Measurements from ENCODE around the gene DSCAML1.

Gene DSCAML1

GRCh38 chr11:117484156-117484555 lies 312.9 kb downstream of the DSCAML1 start:
- no peak overlapping the region for H2AFZ ChIP-seq (ENCODE audit: low read length)
- no peaks in the 10 kb centered on the region for H3K9me3 ChIP-seq (ENCODE audit: low read length)
- no peak overlapping the region for H3K4me3 ChIP-seq (ENCODE audit: low read depth, low read length, poor library complexity, severe bottlenecking)
- no peaks in the 10 kb centered on the region for H3K4me1 ChIP-seq (ENCODE audit: insufficient read depth, low read length, severe bottlenecking)
- no peaks in the 10 kb centered on the region for H3K36me3 ChIP-seq (ENCODE audit: insufficient read depth, low read length)
- H3K79me2 ChIP-seq (ENCODE audit: insufficient read depth, low read length), result no peaks in the 10 kb centered on the region
- no peaks in the 10 kb centered on the region for H3K27me3 ChIP-seq (ENCODE audit: insufficient read depth, low read length)
- no peak overlapping the region for H3K27ac ChIP-seq (ENCODE audit: low read depth, low read length, poor library complexity, severe bottlenecking)
- H3K9ac ChIP-seq (ENCODE audit: low read length), result no peak overlapping the region
- no peaks in the 10 kb centered on the region for H3F3A ChIP-seq (ENCODE audit: insufficient read depth, low read length)
- no peaks in the 10 kb centered on the region for H3K9me2 ChIP-seq (ENCODE audit: low read depth, low read length)
- no peak overlapping the region for H3K4me2 ChIP-seq (ENCODE audit: low read length)
- no peaks in the 10 kb centered on the region for H4K20me1 ChIP-seq (ENCODE audit: insufficient read depth, low read length)
- TF ChIP-seq EZH2 (IDR thresholded peaks at IDR 0.05; ENCODE audit: borderline replicate concordance, low read length) (no peak), CTCF (IDR thresholded peaks at IDR 0.05; ENCODE audit: low read length) (no peak)

GRCh38 chr11:117483372-117483771 lies 313.6 kb downstream of the DSCAML1 start:
- no peaks in the 10 kb centered on the region for H3K9me2 ChIP-seq (ENCODE audit: low read depth, low read length)
- no peaks in the 10 kb centered on the region for H3K27me3 ChIP-seq (ENCODE audit: insufficient read depth, low read length)
- no peaks in the 10 kb centered on the region for H3F3A ChIP-seq (ENCODE audit: insufficient read depth, low read length)
- TF ChIP-seq CTCF (IDR thresholded peaks at IDR 0.05; ENCODE audit: low read length) (no peak), EZH2 (IDR thresholded peaks at IDR 0.05; ENCODE audit: borderline replicate concordance, low read length) (no peak)
- no peak overlapping the region for H3K4me2 ChIP-seq (ENCODE audit: low read length)
- H3K79me2 ChIP-seq (ENCODE audit: insufficient read depth, low read length), result no peaks in the 10 kb centered on the region
- no peaks in the 10 kb centered on the region for H4K20me1 ChIP-seq (ENCODE audit: insufficient read depth, low read length)
- H2AFZ ChIP-seq (ENCODE audit: low read length), result no peak overlapping the region
- H3K4me3 ChIP-seq (ENCODE audit: low read depth, low read length, poor library complexity, severe bottlenecking), result no peak overlapping the region
- no peaks in the 10 kb centered on the region for H3K4me1 ChIP-seq (ENCODE audit: insufficient read depth, low read length, severe bottlenecking)
- no peaks in the 10 kb centered on the region for H3K9me3 ChIP-seq (ENCODE audit: low read length)
- H3K36me3 ChIP-seq (ENCODE audit: insufficient read depth, low read length), result no peaks in the 10 kb centered on the region
- H3K9ac ChIP-seq (ENCODE audit: low read length), result no peak overlapping the region
- H3K27ac ChIP-seq (ENCODE audit: low read depth, low read length, poor library complexity, severe bottlenecking), result no peak overlapping the region

GRCh38 chr11:117482881-117483280 lies 314.1 kb downstream of the DSCAML1 start:
- H3K9me3 ChIP-seq (ENCODE audit: low read length), result no peaks in the 10 kb centered on the region
- no peaks in the 10 kb centered on the region for H3K4me1 ChIP-seq (ENCODE audit: insufficient read depth, low read length, severe bottlenecking)
- H3K9ac ChIP-seq (ENCODE audit: low read length), result no peak overlapping the region
- H3K4me3 ChIP-seq (ENCODE audit: low read depth, low read length, poor library complexity, severe bottlenecking), result no peak overlapping the region
- no peaks in the 10 kb centered on the region for H3K79me2 ChIP-seq (ENCODE audit: insufficient read depth, low read length)
- no peak for TF ChIP-seq CTCF (IDR thresholded peaks at IDR 0.05; ENCODE audit: low read length)
- no peak for TF ChIP-seq EZH2 (IDR thresholded peaks at IDR 0.05; ENCODE audit: borderline replicate concordance, low read length)
- no peak overlapping the region for H2AFZ ChIP-seq (ENCODE audit: low read length)
- H3F3A ChIP-seq (ENCODE audit: insufficient read depth, low read length), result no peaks in the 10 kb centered on the region
- no peaks in the 10 kb centered on the region for H3K9me2 ChIP-seq (ENCODE audit: low read depth, low read length)
- no peak overlapping the region for H3K4me2 ChIP-seq (ENCODE audit: low read length)
- no peaks in the 10 kb centered on the region for H4K20me1 ChIP-seq (ENCODE audit: insufficient read depth, low read length)
- H3K36me3 ChIP-seq (ENCODE audit: insufficient read depth, low read length), result no peaks in the 10 kb centered on the region
- H3K27me3 ChIP-seq (ENCODE audit: insufficient read depth, low read length), result no peaks in the 10 kb centered on the region
- H3K27ac ChIP-seq (ENCODE audit: low read depth, low read length, poor library complexity, severe bottlenecking), result no peak overlapping the region

Measured in OCI-LY1 (cell line).